Measurements from ENCODE around the gene ADAM19. TPM values are rescaled to one million over a fixed set of nuclear protein-coding genes. Genes with fewer than 3 reads are reported as not detected.

ADAM19 gene
- total and polyA plus RNA-seq, 2 donors = 26.4 to 49.8 TPM

- 90% methylated on average over 12 of the region's 12 CpGs for WGBS
- H3K4me3 ChIP-seq (ENCODE audit: low read depth, low read length) = no peak overlapping the region
- no peaks in the 10 kb centered on the region for H3K4me1 ChIP-seq (ENCODE audit: insufficient read depth)
Measured at GRCh38 chr5:157603333-157604190, 28.0 kb upstream of the ADAM19 start.

GRCh38 chr5:157602505-157602904, 26.9 kb upstream of the ADAM19 start:
- Histone ChIP-seq H3K36me3 (ENCODE audit: insufficient read depth) (no peaks in the 10 kb centered on the region), H3K4me3 (ENCODE audit: low read depth, low read length) (no peak overlapping the region), H3K4me1 (ENCODE audit: insufficient read depth) (no peaks in the 10 kb centered on the region), H3K27ac (ENCODE audit: low read depth) (no peak overlapping the region)
- DNase-seq (ENCODE audit: extremely low spot score) = no peak
- WGBS = 88% methylated on average over 4 of the region's 4 CpGs

More at GRCh38 chr5:157603333-157604190, 28.0 kb upstream of the ADAM19 start:
- Histone ChIP-seq H3K27ac (ENCODE audit: low read depth) (no peak overlapping the region), H3K36me3 (ENCODE audit: insufficient read depth) (no peaks in the 10 kb centered on the region)
- DNase-seq (ENCODE audit: extremely low spot score) = no peak

GRCh38 chr5:157600252-157600651, 24.7 kb upstream of the ADAM19 start:
- Histone ChIP-seq H3K27ac (ENCODE audit: low read depth) (no peak overlapping the region), H3K36me3 (ENCODE audit: insufficient read depth) (no peaks in the 10 kb centered on the region), H3K4me1 (ENCODE audit: insufficient read depth) (no peaks in the 10 kb centered on the region), H3K4me3 (ENCODE audit: low read depth, low read length) (no peak overlapping the region)
- 86% methylated on average over 1 of the region's 1 CpG for WGBS
- no peak for DNase-seq (ENCODE audit: extremely low spot score)

GRCh38 chr5:157599565-157599964, 24.0 kb upstream of the ADAM19 start:
- no peak overlapping the region for H3K27ac ChIP-seq (ENCODE audit: low read depth)
- no peak overlapping the region for H3K4me3 ChIP-seq (ENCODE audit: low read depth, low read length)
- 69% methylated on average over 3 of the region's 3 CpGs for WGBS
- H3K4me1 ChIP-seq (ENCODE audit: insufficient read depth) = no peaks in the 10 kb centered on the region
- H3K36me3 ChIP-seq (ENCODE audit: insufficient read depth) = no peaks in the 10 kb centered on the region
- no peak for DNase-seq (ENCODE audit: extremely low spot score)

GRCh38 chr5:157598350-157598936, 22.9 kb upstream of the ADAM19 start:
- 95% methylated on average over 2 of the region's 2 CpGs for WGBS
- Histone ChIP-seq H3K27ac (ENCODE audit: low read depth) (no peak overlapping the region), H3K4me3 (ENCODE audit: low read depth, low read length) (no peak overlapping the region), H3K36me3 (ENCODE audit: insufficient read depth) (no peaks in the 10 kb centered on the region), H3K4me1 (ENCODE audit: insufficient read depth) (no peaks in the 10 kb centered on the region)
- no peak for DNase-seq (ENCODE audit: extremely low spot score)

- DNase-seq (ENCODE audit: extremely low spot score) = no peak
- WGBS = 88% methylated on average over 1 of the region's 1 CpG
- H3K27ac ChIP-seq (ENCODE audit: low read depth) = no peak overlapping the region
- peaks cover 3% of the 10 kb centered on the region for H3K4me1 ChIP-seq (ENCODE audit: insufficient read depth)
- H3K4me3 ChIP-seq (ENCODE audit: low read depth, low read length) = no peak overlapping the region
- no peaks in the 10 kb centered on the region for H3K36me3 ChIP-seq (ENCODE audit: insufficient read depth)
Measured at GRCh38 chr5:157597277-157597676, 21.7 kb upstream of the ADAM19 start.

- Histone ChIP-seq H3K36me3 (ENCODE audit: insufficient read depth) (no peaks in the 10 kb centered on the region), H3K4me3 (ENCODE audit: low read depth, low read length) (no peak overlapping the region), H3K4me1 (ENCODE audit: insufficient read depth) (peaks cover 3% of the 10 kb centered on the region), H3K27ac (ENCODE audit: low read depth) (no peak overlapping the region)
- DNase-seq (ENCODE audit: extremely low spot score) = no peak
- WGBS = 85% methylated on average over 5 of the region's 5 CpGs
Measured at GRCh38 chr5:157596487-157596886, 20.9 kb upstream of the ADAM19 start.

- 82% methylated on average over 2 of the region's 2 CpGs for WGBS
- H3K4me3 ChIP-seq (ENCODE audit: low read depth, low read length) = no peak overlapping the region
- no peak for DNase-seq (ENCODE audit: extremely low spot score)
- H3K4me1 ChIP-seq (ENCODE audit: insufficient read depth) = peaks cover 3% of the 10 kb centered on the region
- no peaks in the 10 kb centered on the region for H3K36me3 ChIP-seq (ENCODE audit: insufficient read depth)
- no peak overlapping the region for H3K27ac ChIP-seq (ENCODE audit: low read depth)
Measured at GRCh38 chr5:157594675-157595459, 19.3 kb upstream of the ADAM19 start.

- no peak overlapping the region for H3K4me3 ChIP-seq (ENCODE audit: low read depth, low read length)
- H3K4me1 ChIP-seq (ENCODE audit: insufficient read depth) = peaks cover 3% of the 10 kb centered on the region
- H3K36me3 ChIP-seq (ENCODE audit: insufficient read depth) = no peaks in the 10 kb centered on the region
- no peak overlapping the region for H3K27ac ChIP-seq (ENCODE audit: low read depth)
- no peak for DNase-seq (ENCODE audit: extremely low spot score)
Measured at GRCh38 chr5:157594257-157594656, 18.7 kb upstream of the ADAM19 start.

GRCh38 chr5:157593052-157593757, 17.6 kb upstream of the ADAM19 start:
- H3K36me3 ChIP-seq (ENCODE audit: insufficient read depth) = no peaks in the 10 kb centered on the region
- H3K27ac ChIP-seq (ENCODE audit: low read depth) = no peak overlapping the region
- DNase-seq (ENCODE audit: extremely low spot score) = no peak
- H3K4me1 ChIP-seq (ENCODE audit: insufficient read depth) = peaks cover 3% of the 10 kb centered on the region
- no peak overlapping the region for H3K4me3 ChIP-seq (ENCODE audit: low read depth, low read length)
- 84% methylated on average over 6 of the region's 6 CpGs for WGBS

- no peak overlapping the region for H3K4me3 ChIP-seq (ENCODE audit: low read depth, low read length)
- no peak for DNase-seq (ENCODE audit: extremely low spot score)
- no peaks in the 10 kb centered on the region for H3K36me3 ChIP-seq (ENCODE audit: insufficient read depth)
- H3K27ac ChIP-seq (ENCODE audit: low read depth) = no peak overlapping the region
- peaks cover 3% of the 10 kb centered on the region for H3K4me1 ChIP-seq (ENCODE audit: insufficient read depth)
- 41% methylated on average over 3 of the region's 3 CpGs for WGBS
Measured at GRCh38 chr5:157592594-157592993, 17.0 kb upstream of the ADAM19 start.

- H3K36me3 ChIP-seq (ENCODE audit: insufficient read depth) = no peaks in the 10 kb centered on the region
- DNase-seq (ENCODE audit: extremely low spot score) = no peak
- no peak overlapping the region for H3K4me3 ChIP-seq (ENCODE audit: low read depth, low read length)
- H3K4me1 ChIP-seq (ENCODE audit: insufficient read depth) = peaks cover 3% of the 10 kb centered on the region
- H3K27ac ChIP-seq (ENCODE audit: low read depth) = no peak overlapping the region
Measured at GRCh38 chr5:157590478-157590877, 14.9 kb upstream of the ADAM19 start.

- Histone ChIP-seq H3K36me3 (ENCODE audit: insufficient read depth) (no peaks in the 10 kb centered on the region), H3K4me1 (ENCODE audit: insufficient read depth) (no peaks in the 10 kb centered on the region), H3K4me3 (ENCODE audit: low read depth, low read length) (no peak overlapping the region), H3K27ac (ENCODE audit: low read depth) (no peak overlapping the region)
- DNase-seq (ENCODE audit: extremely low spot score) = no peak
- WGBS = 87% methylated on average over 1 of the region's 1 CpG
Measured at GRCh38 chr5:157584628-157585027, 9.1 kb upstream of the ADAM19 start.
